Heart left ventricle (tissue), 16 donors: Measurements from ENCODE around the gene AK1. TPM values are rescaled to one million over a fixed set of nuclear protein-coding genes. Genes with fewer than 3 reads are reported as not detected.
"Not testable (repeated sequence)": the region's sequence is repeated elsewhere in the genome, so short reads cannot be mapped to it uniquely, and the experiment has no call there.

Source experiments
- ATAC-seq, 4 donors: fragments of 200-7000 bp; cut with Tn5 transposase; one replicate each; pipeline ENCODE4 v1.9.1; 2020 to 2022; ENCODE audit warnings: moderate library complexity in 4 of 4, mild to moderate bottlenecking in 3 of 4, moderate number of reproducible peaks in 1 of 4
- DNase-seq, 5 donors: peaks; one replicate each; pipeline ENCODE4 v3.0.0-alpha.2; 2020
- H3K27ac ChIP-seq, 12 donors: fragments of 200-600 bp; sonication (generic) in 4 of 12; one replicate each; pipeline versions ENCODE4 v1.5.0 to v1.8.0; 2016 to 2022; ENCODE audit warnings: mild to moderate bottlenecking in 2 of 12
- H3K27me3 ChIP-seq, 9 donors: fragments of 200-600 bp; sonication (generic) in 2 of 9; one replicate each; pipeline versions ENCODE4 v1.5.1 to v1.8.0; 2016 to 2022; ENCODE audit warnings: mild to moderate bottlenecking in 3 of 9
- H3K36me3 ChIP-seq, 9 donors: fragments of 200-600 bp; sonication (generic) in 2 of 9; one replicate each; pipeline versions ENCODE4 v1.5.0 to v1.8.0; 2018 to 2022; ENCODE audit warnings: mild to moderate bottlenecking in 2 of 9
- H3K4me1 ChIP-seq, 12 donors: fragments of 200-600 bp; sonication (generic) in 4 of 12; one replicate each; pipeline versions ENCODE4 v1.5.0 to v1.8.0; 2016 to 2022; ENCODE audit warnings: mild to moderate bottlenecking in 3 of 12
- H3K4me3 ChIP-seq, 12 donors: fragments of 200-600 bp; sonication (generic) in 4 of 12; one replicate each; pipeline versions ENCODE4 v1.5.0 to v1.8.0; 2017 to 2022; ENCODE audit warnings: mild to moderate bottlenecking in 9 of 12, moderate library complexity in 4 of 12
- H3K9me3 ChIP-seq, 12 donors: fragments of 200-600 bp; sonication (generic) in 4 of 12; one replicate each; pipeline versions ENCODE4 v1.5.0 to v1.8.0; 2016 to 2022; ENCODE audit warnings: mild to moderate bottlenecking in 1 of 12
- CTCF ChIP-seq, 12 donors: fragments of 200-600 bp; sonication (generic) in 4 of 12; IDR thresholded peaks; one replicate each; pipeline versions ENCODE4 v1.5.0 to v1.8.0; 2018 to 2022; ENCODE audit warnings: antibody characterized with exemption in 12 of 12, mild to moderate bottlenecking in 5 of 12
- POLR2A ChIP-seq, 2 donors: fragments of 450-650 bp; IDR thresholded peaks; one replicate each; pipeline ENCODE4 v1.6.1; 2017; ENCODE audit warnings: antibody characterized with exemption in 2 of 2, mild to moderate bottlenecking in 2 of 2, moderate library complexity in 2 of 2
- WGBS, 4 donors: extraction: QIAGEN DNeasy Blood & Tissue Kit in 2 of 4; methylation state at CpG; one replicate each; pipeline versions ENCODE4 v1.1.5 to v1.1.7; 2013 to 2018; 5-methylcytosine and 5-hydroxymethylcytosine counted together
- intact Hi-C, 10 donors: fragments of 100-400 bp; cut with DNase I; formaldehyde crosslinking; loops; one replicate each; pipeline versions ENCODE4 v1.11.1 to v1.14.2; 2022
- polyA plus RNA-seq, 2 donors: library from polyadenylated mRNA; stranded (reverse); fragments of 200-250 nt; gene quantifications; one replicate each; pipeline ENCODE4 v1.2.3, GENCODE V29; 2013
- total RNA-seq, 9 donors: library from RNA; depleted of rRNA in 2 of 9; stranded (reverse); fragments of >200 nt in 2 of 9; fragmentation: NEBNext Ultra II Directional in 3 of 9; extraction: Animal tissue kit (Norgen Biotek cat#: 25700) in 3 of 9; gene quantifications; one replicate each; pipeline versions ENCODE4 v1.1.0 to v1.2.4, GENCODE V29; 2016 to 2023
- donor health status: ischemic (EF 13 %, LVEDD 7.1; RV severe dilation, severe dysfunction).
- donor health status: healthy with polysubstance abuse.
- donor health status: DM: no; HTN: yes; CAD: no.
- donor health status: DM: no; HTN: no; CAD: no.
- donor health status: ischemic (EF 25% LVEDD 6.9; RV normal size, moderate dysfunction).
- donor health status: ischemic (EF 25% LVEDD 5.7; RV mildly dilated, moderate dysfunction).
- donor health status: healthy.
- donor health status: DM: yes; HTN: yes; CAD: no.
- donor health status: ischemic (EF 35%, LVEDD 5.7; RV mildly dilated, moderate dysfunction).
- donor health status: nonischemic (EF 11% LVEDD 7.7; RV severe dilation, severe dysfunction).
- donor health status: DM: yes; HTN: yes; CAD: no.
- donor health status: PGD.
- donor health status: ischemic (EF 29% LVEDD 5.4; RV normal size, mild dysfunction).
- donor health status: nonischemic (EF 23%, LVEDD 6.1; RV moderate dilation, normal function).

Gene AK1
- total and polyA plus RNA-seq, 11 donors = 312 to 1,060 (median 586) TPM

- intact Hi-C loops = no loop called here
- H3K9me3 ChIP-seq = no peaks in the 10 kb centered on the region
- no peaks in the 10 kb centered on the region for H3K27me3 ChIP-seq
- DNase-seq (no peak), ATAC-seq (no peak)
- peaks cover 9 to 98% (median 86%) of the 10 kb centered on the region in 12 donors for H3K4me1 ChIP-seq
- H3K27ac ChIP-seq = peak overlapping the region; percentile 53 to 98 (median 86)
- H3K4me3 ChIP-seq = no peak overlapping the region
- no peak for TF ChIP-seq POLR2A (IDR thresholded peaks at IDR 0.05)
- no peak for TF ChIP-seq CTCF (IDR thresholded peaks at IDR 0.05)
- peaks cover 0 to 78% (median 41%) of the 10 kb centered on the region in 9 donors for H3K36me3 ChIP-seq
- 33 to 38% (median 34%) methylated on average over 4 of the region's 4 CpGs for WGBS, 4 donors
Measured at GRCh38 chr9:127837346-127837745, 40.1 kb downstream of the AK1 start.

GRCh38 chr9:127836561-127836960, 40.9 kb downstream of the AK1 start:
- Histone ChIP-seq H3K4me1 (peaks cover 9 to 99% (median 86%) of the 10 kb centered on the region in 12 donors), H3K4me3 (peak overlapping the region in 5 of 12 donors; percentile 12 to 37 (median 14))

GRCh38 chr9:127835991-127836516, 41.4 kb downstream of the AK1 start:
- Histone ChIP-seq H3K27ac (peak overlapping the region; percentile 63 to 98 (median 86)), H3K4me3 (peak overlapping the region in 6 of 12 donors; percentile 4 to 37 (median 14)), H3K9me3 (no peaks in the 10 kb centered on the region), H3K36me3 (peaks cover 0 to 68% (median 28%) of the 10 kb centered on the region in 9 donors), H3K27me3 (no peaks in the 10 kb centered on the region), H3K4me1 (peaks cover 9 to 100% (median 81%) of the 10 kb centered on the region in 12 donors)
- TF ChIP-seq POLR2A (IDR thresholded peaks at IDR 0.05) = no peak
- TF ChIP-seq CTCF (IDR thresholded peaks at IDR 0.05) = no peak
- 27 to 46% (median 34%) methylated on average over 12 to 17 of the region's 17 CpGs for WGBS, 4 donors
- intact Hi-C loops = no loop called here
- DNase-seq (peak in 3 of 5 donors; percentile 70 to 80 (median 79)), ATAC-seq (peak in 3 of 4 donors; percentile 8 to 30 (median 30))

More at GRCh38 chr9:127836561-127836960, 40.9 kb downstream of the AK1 start:
- ATAC-seq, H3K27me3 ChIP-seq, DNase-seq, H3K9me3 ChIP-seq, intact Hi-C loops: not testable (repeated sequence)
- peak overlapping the region; percentile 53 to 98 (median 86) for H3K27ac ChIP-seq
- peaks cover 0 to 73% (median 33%) of the 10 kb centered on the region in 9 donors for H3K36me3 ChIP-seq
- WGBS, 4 donors = 67 to 86% (median 75%) methylated on average over 3 of the region's 3 CpGs

GRCh38 chr9:127833555-127833954, 43.9 kb downstream of the AK1 start:
- peaks cover 21 to 100% (median 80%) of the 10 kb centered on the region in 12 donors for H3K4me1 ChIP-seq
- no peaks in the 10 kb centered on the region for H3K9me3 ChIP-seq
- no peak for TF ChIP-seq CTCF (IDR thresholded peaks at IDR 0.05)
- TF ChIP-seq POLR2A (IDR thresholded peaks at IDR 0.05) = no peak
- no peak for ATAC-seq
- 24 to 39% (median 36%) methylated on average over 1 of the region's 1 CpG for WGBS, 4 donors
- no peak for DNase-seq
- no peaks in the 10 kb centered on the region for H3K27me3 ChIP-seq
- peaks cover 0 to 68% (median 18%) of the 10 kb centered on the region in 9 donors for H3K36me3 ChIP-seq
- H3K4me3 ChIP-seq = no peak overlapping the region
- intact Hi-C loops = no loop called here
- peak overlapping the region; percentile 14 to 95 (median 70) for H3K27ac ChIP-seq
